GM10847 (cell line): ENCODE data around the gene STIL.

Experiments used
- POLR2A ChIP-seq: IDR thresholded peaks from 2 replicates; pipeline ENCODE4 v1.6.1; 2011; ENCODE audit not compliant: insufficient read length; ENCODE audit errors: extremely low read depth

STIL gene

GRCh38 chr1:47313915-47314664 lies at the start of gene STIL:
TSS of gene STIL (minus strand) at chr1:47314147. CDS start at chr1:47310319, 3,828 bp downstream.
- peak; percentile 51 for TF ChIP-seq POLR2A

GRCh38 chr1:47362828-47363227 lies 48.9 kb upstream of the STIL start:
- no peak for TF ChIP-seq POLR2A

GRCh38 chr1:47361380-47361779 lies 47.4 kb upstream of the STIL start:
- no peak for TF ChIP-seq POLR2A

GRCh38 chr1:47351305-47351704 lies 37.4 kb upstream of the STIL start:
- TF ChIP-seq POLR2A: no peak

DNA sequence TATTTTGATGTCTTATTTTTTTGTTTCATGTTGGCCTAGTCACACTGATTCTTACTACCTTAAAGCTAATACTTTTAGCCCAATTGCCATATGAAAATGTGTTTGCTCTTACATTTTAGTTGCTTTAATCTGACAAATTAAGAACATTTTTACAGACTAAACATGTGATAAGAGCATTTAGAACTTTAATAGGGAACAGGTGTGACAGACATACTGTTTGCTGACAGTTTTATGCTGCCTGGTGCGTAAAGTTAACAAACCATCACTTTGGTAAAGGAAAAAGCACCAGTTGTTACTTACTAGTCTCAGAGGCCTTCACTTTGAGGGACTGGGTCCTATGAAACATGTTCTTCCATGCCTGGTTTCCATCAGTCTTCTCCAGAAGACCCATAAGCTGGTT lies 34.3 kb upstream of the STIL start:
- TF ChIP-seq POLR2A: no peak

GRCh38 chr1:47347735-47348134 lies 33.8 kb upstream of the STIL start:
- no peak for TF ChIP-seq POLR2A

- TF ChIP-seq POLR2A: no peak
These were observed 26.3 kb upstream of the STIL start for GRCh38 chr1:47340227-47340626.

DNA sequence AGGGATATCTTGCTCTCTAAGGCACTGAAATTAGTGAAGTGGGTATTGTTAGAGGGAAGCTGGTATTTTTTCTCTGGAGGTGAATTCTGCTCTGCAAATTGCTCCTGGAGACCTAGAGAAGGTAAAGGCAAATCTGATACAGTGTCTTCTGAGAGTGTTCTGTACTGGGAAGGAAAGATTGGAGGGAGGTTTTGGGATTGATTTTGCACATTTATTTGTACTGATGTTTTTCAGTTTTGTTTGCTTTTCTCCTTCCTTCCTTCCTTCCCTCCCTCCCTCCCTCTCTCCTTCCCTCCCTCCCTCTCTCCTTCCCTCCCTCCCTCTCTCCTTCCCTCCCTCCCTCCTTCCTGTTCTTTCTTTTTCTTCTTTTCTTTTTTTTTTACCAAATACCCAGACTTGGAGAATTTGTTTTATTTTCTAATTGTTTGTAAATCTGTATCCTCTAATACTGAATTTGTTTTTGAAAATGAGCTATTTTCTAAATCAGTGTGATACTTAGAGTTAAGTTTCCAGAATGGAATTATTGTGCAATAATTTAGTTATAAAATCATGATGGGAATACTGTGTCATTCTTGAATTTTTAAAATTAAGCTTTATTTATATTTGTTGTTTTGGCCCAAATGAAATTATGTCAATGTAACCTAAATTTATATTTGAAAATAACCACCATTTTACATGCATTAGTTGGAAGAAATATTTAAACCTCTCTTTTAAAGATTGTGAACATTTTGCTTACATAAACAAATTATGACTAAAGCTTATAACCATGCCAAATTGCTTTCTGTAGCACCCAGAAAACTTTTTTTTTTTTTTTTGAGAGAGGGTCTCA lies 24.5 kb upstream of the STIL start:
- TF ChIP-seq POLR2A: no peak

DNA sequence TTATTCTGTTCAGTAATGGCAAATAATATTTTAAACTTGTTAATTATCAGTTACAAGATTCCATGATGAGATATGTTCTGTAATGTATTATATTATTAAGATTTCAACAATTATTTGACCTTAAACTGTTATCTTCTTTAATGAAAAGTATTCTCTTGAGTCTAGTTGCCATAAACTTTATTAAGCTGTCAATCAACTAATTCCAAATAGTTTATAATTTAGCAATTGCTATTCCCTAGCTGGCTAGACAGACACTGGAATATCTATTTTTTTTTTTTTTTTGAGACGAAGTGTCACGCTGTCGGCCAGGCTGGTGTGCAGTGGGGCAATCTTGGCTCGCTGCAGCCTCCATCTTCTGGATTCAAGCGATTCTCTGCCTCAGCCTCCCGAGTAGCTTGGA lies 23.4 kb upstream of the STIL start:
- no peak for TF ChIP-seq POLR2A

- TF ChIP-seq POLR2A: no peak
These were observed 21.0 kb upstream of the STIL start for GRCh38 chr1:47334765-47335435.

DNA sequence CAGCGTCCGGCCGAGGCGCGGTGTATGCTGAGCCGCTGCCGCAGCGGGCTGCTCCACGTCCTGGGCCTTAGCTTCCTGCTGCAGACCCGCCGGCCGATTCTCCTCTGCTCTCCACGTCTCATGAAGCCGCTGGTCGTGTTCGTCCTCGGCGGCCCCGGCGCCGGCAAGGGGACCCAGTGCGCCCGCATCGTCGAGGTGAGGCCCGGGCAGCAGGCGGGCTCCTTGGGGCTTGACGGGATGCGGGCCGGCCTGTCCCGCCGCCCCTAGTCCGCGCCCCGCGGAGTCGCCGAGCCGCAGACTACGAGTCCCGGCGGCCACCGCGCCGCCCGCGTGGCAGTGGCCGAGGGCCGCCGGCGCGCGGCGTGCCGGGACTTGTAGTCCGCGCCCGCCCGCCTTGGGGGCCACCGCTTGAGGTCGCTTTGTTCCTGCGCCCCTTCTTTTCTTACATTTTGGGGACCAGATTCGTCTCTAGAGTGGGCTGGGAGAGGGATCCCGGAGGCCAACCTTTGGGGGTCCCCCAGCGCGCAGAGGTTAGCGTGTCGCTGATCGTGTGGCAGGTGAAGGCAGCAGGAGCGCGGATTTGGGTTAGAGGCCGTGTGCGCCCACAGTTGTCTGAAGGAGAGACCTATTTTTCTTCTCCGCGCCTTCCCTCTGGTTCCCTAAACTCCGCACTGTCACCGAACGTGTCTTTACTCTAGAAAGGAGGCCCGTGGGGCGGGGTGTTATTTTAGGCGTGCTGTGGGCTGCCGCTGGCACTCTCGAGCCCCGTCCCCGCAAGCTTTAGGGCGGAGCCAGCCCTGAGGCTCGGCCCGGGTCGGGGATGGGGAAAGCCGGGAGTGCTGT lies 20.2 kb upstream of the STIL start:
- TF ChIP-seq POLR2A: peak; percentile 20

GRCh38 chr1:47333578-47333921 lies 19.6 kb upstream of the STIL start, which contains the start of gene CMPK1:
TSS of gene CMPK1 (plus strand) at chr1:47333790. CDS start at chr1:47333946, 156 bp downstream.
- peak; percentile 49 for TF ChIP-seq POLR2A

- TF ChIP-seq POLR2A: no peak
These were observed 19.0 kb upstream of the STIL start for GRCh38 chr1:47332779-47333577.

DNA sequence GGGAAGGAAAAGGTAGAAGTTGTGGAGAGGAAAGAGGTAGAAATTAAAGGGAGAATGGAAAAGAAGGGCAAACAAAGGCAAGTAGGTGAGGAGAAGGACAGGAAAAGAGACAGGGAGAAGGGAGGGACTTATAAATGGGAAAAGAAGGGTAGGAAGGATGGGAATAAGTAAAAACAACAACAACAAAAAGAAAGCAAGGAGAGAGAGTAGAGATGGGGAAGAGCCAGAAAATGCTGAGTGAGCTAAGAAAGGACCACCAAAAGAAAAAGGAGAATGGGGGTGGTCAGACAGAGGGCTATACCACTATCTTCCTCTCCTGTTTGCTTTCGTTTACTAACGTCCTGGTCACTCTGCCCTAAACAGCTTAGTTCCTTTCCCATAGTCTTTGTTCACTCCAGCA lies 17.9 kb upstream of the STIL start:
- no peak for TF ChIP-seq POLR2A

- no peak for TF ChIP-seq POLR2A
These were observed 16.3 kb upstream of the STIL start for GRCh38 chr1:47330212-47330611.

GRCh38 chr1:47328992-47329391 lies 15.0 kb upstream of the STIL start:
- no peak for TF ChIP-seq POLR2A
